HepG2 (cell line): Measurements from ENCODE around the gene DHX8. TPM values are rescaled to one million over a fixed set of nuclear protein-coding genes. Genes with fewer than 3 reads are reported as not detected.

Experiments used
- ARID4A ChIP-seq: sonication (generic); formaldehyde crosslinking; IDR thresholded peaks from 2 replicates; pipeline ENCODE4 v1.5.0; 2020; ENCODE audit warnings: mild to moderate bottlenecking, missing genetic modification reagents, borderline replicate concordance
- HMG20B ChIP-seq: conservative IDR thresholded peaks from 2 replicates; pipeline ENCODE4 v1.6.1; 2016; ENCODE audit warnings: missing genetic modification reagents, missing compliant biosample characterization
- KAT8 ChIP-seq: IDR thresholded peaks from 2 replicates; pipeline ENCODE4 v1.6.1; 2016; ENCODE audit warnings: missing genetic modification reagents, missing compliant biosample characterization
- MEF2D ChIP-seq: sonication (generic); formaldehyde crosslinking; IDR thresholded peaks from 2 replicates; pipeline ENCODE4 v1.5.1; 2020; ENCODE audit warnings: mild to moderate bottlenecking, missing genetic modification reagents
- MLXIP ChIP-seq: sonication (generic); formaldehyde crosslinking; IDR thresholded peaks from 2 replicates; pipeline ENCODE4 v1.9.0; 2021; ENCODE audit warnings: missing genetic modification reagents, borderline replicate concordance
- NFE2L1 ChIP-seq: sonication (generic); formaldehyde crosslinking; IDR thresholded peaks from 2 replicates; pipeline ENCODE4 v1.4.0; 2020; ENCODE audit warnings: missing genetic modification reagents, mild to moderate bottlenecking, borderline replicate concordance
- ONECUT2 ChIP-seq: sonication (generic); formaldehyde crosslinking; IDR thresholded peaks from 2 replicates; pipeline ENCODE4 v1.4.0; 2020; ENCODE audit warnings: missing genetic modification reagents
- PITX1 ChIP-seq: sonication (generic); formaldehyde crosslinking; IDR thresholded peaks from 2 replicates; pipeline ENCODE4 v1.5.1; 2020; ENCODE audit warnings: mild to moderate bottlenecking, missing genetic modification reagents
- RFX3 ChIP-seq: IDR thresholded peaks from 2 replicates; pipeline ENCODE4 v1.6.1; 2016; ENCODE audit warnings: missing biosample characterization, missing genetic modification reagents
- SNAPC2 ChIP-seq: sonication (generic); formaldehyde crosslinking; IDR thresholded peaks from 2 replicates; pipeline ENCODE4 v1.8.1; 2022; ENCODE audit warnings: mild to moderate bottlenecking, missing genetic modification reagents
- TFDP1 ChIP-seq: IDR thresholded peaks from 2 replicates; pipeline ENCODE4 v1.6.1; 2016; ENCODE audit warnings: missing compliant biosample characterization, missing genetic modification reagents, borderline replicate concordance
- TIGD3 ChIP-seq: sonication (generic); formaldehyde crosslinking; IDR thresholded peaks from 2 replicates; pipeline ENCODE4 v1.5.1; 2020; ENCODE audit warnings: mild to moderate bottlenecking, missing genetic modification reagents, borderline replicate concordance
- ZGPAT ChIP-seq: IDR thresholded peaks from 2 replicates; pipeline ENCODE4 v1.6.1; 2016; ENCODE audit warnings: mild to moderate bottlenecking
- ZNF234 ChIP-seq: sonication (generic); formaldehyde crosslinking; conservative IDR thresholded peaks from 2 replicates; pipeline ENCODE4 v1.5.1; 2020; ENCODE audit warnings: mild to moderate bottlenecking, missing genetic modification reagents
- ZNF44 ChIP-seq: sonication (generic); formaldehyde crosslinking; IDR thresholded peaks from 2 replicates; pipeline ENCODE4 v1.5.1; 2020; ENCODE audit warnings: mild to moderate bottlenecking, missing genetic modification reagents
- ZNF660 ChIP-seq: sonication (generic); formaldehyde crosslinking; IDR thresholded peaks from 2 replicates; pipeline ENCODE4 v1.5.1; 2020; ENCODE audit warnings: mild to moderate bottlenecking, low read depth, missing genetic modification reagents, borderline replicate concordance
- ZNF703 ChIP-seq: sonication (generic); formaldehyde crosslinking; IDR thresholded peaks from 2 replicates; pipeline ENCODE4 v1.5.1; 2020; ENCODE audit warnings: missing genetic modification reagents, mild to moderate bottlenecking, moderate library complexity, borderline replicate concordance
- ZNF792 ChIP-seq: IDR thresholded peaks from 2 replicates; pipeline ENCODE4 v1.6.1; 2016
- polyA plus RNA-seq, 8 experiments: library from polyadenylated mRNA; depleted of rRNA in 3 of 8; stranded (reverse) in 7 of 8; unstranded in 1 of 8; fragments of >200 nt; fragmentation: Illumina TruSeq in 4 of 8; extraction: Trizol in 4 of 8; gene quantifications; 2 replicates each; pipeline versions ENCODE4 v1.2.1 to v1.2.3, GENCODE V29; 2011 to 2016; ENCODE audit warnings: low read depth in 4 of 8, missing spikeins in 1 of 8, mixed read lengths in 1 of 8; ENCODE audit not compliant: insufficient read depth in 1 of 8
- total RNA-seq, 5 experiments: library from RNA; depleted of rRNA; stranded (reverse); fragments of >200 nt; fragmentation: Illumina TruSeq; extraction: Trizol; gene quantifications; 2 replicates each; pipeline ENCODE4 v1.2.3, GENCODE V29; 2016; ENCODE audit warnings: low read depth in 1 of 5

The DHX8 gene
- total and polyA plus RNA-seq, 2 of the 13 experiments (the other 11 are each of a cell fraction or from before 2014, with no cell fraction given), result 24.8 to 48.9 TPM

GRCh38 chr17:43528319-43528987, 44.7 kb downstream of the DHX8 start (continued):
- peak; percentile 43; the same call in 1 of the 2 replicates for TF ChIP-seq ARID4A (CRISPR knock-in tag)
- TF ChIP-seq NFE2L1, result no peak
- no peak for TF ChIP-seq RFX3
- TF ChIP-seq ZNF44 (CRISPR knock-in tag), result no peak
- TF ChIP-seq ZNF234 (CRISPR knock-in tag), result no peak
- TF ChIP-seq KAT8 (CRISPR knock-in tag), result peak; percentile 81
- TF ChIP-seq SNAPC2 (CRISPR knock-in tag), result no peak
- no peak for TF ChIP-seq ZNF703 (CRISPR knock-in tag)
- peak; percentile 54 for TF ChIP-seq ZGPAT
- 0 out of 2 replicates have a peak, but pooled peaks have one; percentile 40 for TF ChIP-seq PITX1
- no peak; the same call in 1 of the 2 replicates for TF ChIP-seq HMG20B
- TF ChIP-seq TFDP1, result peak; percentile 72; the same call in 1 of the 2 replicates
- 0 out of 2 replicates have a peak, but pooled peaks have one; percentile 21 for TF ChIP-seq MLXIP
- TF ChIP-seq ZNF792 (CRISPR knock-in tag), result peak; percentile 36; the same call in 1 of the 2 replicates
- TF ChIP-seq MEF2D (CRISPR knock-in tag), result 0 out of 2 replicates have a peak, but pooled peaks have one; percentile 45
- no peak; the same call in 1 of the 2 replicates for TF ChIP-seq TIGD3
- TF ChIP-seq ONECUT2 (CRISPR knock-in tag), result no peak
- TF ChIP-seq ZNF660 (CRISPR knock-in tag), result no peak
